Inflammatory macrophage treated with lipopolysaccharide for 4 hours (primary cell): ENCODE measurements around the gene TOMM70.

Experiments
- DNase-seq: peaks from one replicate; pipeline ENCODE4 v3.0.0-alpha.2; 2020

Gene TOMM70

GRCh38 chr3:100319951-100320350, 80.9 kb downstream of the TOMM70 start:
- DNase-seq: no peak

DNA sequence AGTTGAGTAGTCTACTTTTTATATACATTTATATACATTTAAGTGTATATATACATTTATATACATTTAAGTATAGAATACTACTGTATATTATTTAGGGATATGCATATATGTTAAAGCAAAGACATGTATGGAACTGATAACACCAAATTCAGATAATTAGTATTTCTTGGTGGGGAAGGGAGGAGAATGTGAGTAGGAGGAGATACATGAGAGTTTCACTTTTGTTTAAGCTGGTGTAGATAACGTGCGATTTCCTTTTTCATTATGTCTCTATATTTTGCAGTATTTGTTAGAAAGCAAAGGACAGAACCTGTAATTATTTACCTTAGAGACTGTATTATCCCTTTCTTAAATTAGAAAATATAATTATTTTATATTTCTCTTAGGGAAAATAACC, 83.0 kb downstream of the TOMM70 start:
- peak; percentile 26 for DNase-seq

GRCh38 chr3:100316641-100317069, 84.2 kb downstream of the TOMM70 start:
- DNase-seq: peak; percentile 65
